ENCODE measurements around the gene TMEM168.

TMEM168 gene

DNA sequence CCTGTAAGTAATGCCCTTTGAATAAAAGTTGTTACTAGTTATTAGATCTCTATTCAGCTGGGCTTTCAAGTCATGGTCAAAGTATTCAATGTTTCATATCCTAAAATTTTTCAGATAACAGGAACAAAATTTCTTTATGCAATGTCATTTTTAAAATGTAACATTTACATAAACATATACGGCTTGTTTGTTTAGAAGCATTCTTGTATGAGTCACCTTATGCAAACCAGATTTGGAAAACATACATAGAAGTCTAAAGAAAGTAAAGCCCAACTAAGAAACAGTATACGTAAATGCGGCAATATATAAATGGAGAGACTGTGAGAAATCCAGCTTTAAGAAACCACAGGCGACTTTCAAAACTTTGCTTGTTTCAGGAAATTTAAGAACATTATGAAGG lies 10.5 kb downstream of the TMEM168 start:
- TF ChIP-seq, protein P1, sequence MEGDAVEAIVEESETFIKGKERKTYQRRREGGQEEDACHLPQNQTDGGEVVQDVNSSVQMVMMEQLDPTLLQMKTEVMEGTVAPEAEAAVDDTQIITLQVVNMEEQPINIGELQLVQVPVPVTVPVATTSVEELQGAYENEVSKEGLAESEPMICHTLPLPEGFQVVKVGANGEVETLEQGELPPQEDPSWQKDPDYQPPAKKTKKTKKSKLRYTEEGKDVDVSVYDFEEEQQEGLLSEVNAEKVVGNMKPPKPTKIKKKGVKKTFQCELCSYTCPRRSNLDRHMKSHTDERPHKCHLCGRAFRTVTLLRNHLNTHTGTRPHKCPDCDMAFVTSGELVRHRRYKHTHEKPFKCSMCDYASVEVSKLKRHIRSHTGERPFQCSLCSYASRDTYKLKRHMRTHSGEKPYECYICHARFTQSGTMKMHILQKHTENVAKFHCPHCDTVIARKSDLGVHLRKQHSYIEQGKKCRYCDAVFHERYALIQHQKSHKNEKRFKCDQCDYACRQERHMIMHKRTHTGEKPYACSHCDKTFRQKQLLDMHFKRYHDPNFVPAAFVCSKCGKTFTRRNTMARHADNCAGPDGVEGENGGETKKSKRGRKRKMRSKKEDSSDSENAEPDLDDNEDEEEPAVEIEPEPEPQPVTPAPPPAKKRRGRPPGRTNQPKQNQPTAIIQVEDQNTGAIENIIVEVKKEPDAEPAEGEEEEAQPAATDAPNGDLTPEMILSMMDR (IDR thresholded peaks at IDR 0.05), result no peak
- no peak for TF ChIP-seq ZFX (IDR thresholded peaks at IDR 0.05; ENCODE audit: borderline replicate concordance)
- H3K27ac ChIP-seq, result no peak overlapping the region

DNA sequence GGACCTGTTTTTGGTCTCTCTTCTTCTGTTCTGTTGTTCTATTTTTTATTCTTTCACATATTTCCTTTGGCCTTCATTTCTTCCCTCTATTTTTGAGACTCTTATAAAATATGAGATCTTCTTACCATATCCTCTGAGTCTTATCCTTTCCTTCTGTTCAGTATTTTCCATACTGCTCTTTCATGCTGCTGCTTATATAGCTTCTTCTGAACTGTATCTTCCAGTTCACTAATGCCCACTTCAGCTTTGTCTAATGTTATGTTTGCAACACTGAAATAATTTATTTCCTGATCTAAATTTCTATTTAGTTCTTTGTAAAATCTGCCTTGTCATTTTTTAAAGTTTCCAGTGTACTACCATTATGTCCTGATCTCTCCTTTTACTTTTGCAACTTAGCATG lies 12.8 kb downstream of the TMEM168 start:
- H3K27ac ChIP-seq, result no peak overlapping the region
- TF ChIP-seq, protein P1 (IDR thresholded peaks at IDR 0.05), result no peak
- no peak for TF ChIP-seq ZFX (IDR thresholded peaks at IDR 0.05; ENCODE audit: borderline replicate concordance)

DNA sequence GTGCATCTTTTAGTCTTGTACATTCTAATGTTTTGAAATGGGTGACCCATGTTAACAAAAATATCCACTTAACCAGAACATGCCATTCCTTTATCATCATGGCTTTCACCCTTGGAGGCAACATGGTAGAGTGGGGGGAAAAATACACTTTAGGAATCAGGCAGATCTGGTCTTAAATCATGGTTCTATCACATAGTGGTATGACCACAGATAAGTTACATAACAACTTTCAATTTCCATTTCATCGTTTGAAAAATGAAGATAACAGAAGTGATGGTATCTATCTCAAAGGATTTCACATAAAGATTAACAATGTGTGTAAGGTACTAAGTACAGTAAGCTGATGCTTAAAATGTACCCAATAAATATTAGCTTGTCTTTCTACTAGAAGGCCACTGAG lies 19.0 kb downstream of the TMEM168 start:
- TF ChIP-seq, protein P1 (IDR thresholded peaks at IDR 0.05), result no peak
- no peak for TF ChIP-seq ZFX (IDR thresholded peaks at IDR 0.05; ENCODE audit: borderline replicate concordance)
- no peak overlapping the region for H3K27ac ChIP-seq

DNA sequence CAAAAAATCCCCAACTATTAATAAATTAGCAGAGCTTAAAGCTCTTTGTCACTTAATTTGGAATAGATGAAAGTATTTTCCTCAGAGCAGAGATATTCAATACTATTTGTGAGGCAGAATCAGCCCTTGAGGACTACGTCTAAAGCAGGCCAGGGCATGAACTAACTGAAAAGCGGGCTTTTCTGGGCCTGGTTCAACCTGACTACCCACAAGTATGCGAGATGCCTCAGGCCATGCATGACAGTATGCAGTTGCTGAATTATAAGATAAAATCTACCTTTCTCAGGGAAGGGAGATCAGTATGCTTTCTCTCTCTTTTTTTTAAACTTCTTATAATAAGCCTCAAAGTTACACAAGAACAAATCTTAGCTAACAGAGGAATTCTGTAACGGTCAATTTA lies 20.1 kb downstream of the TMEM168 start:
- H3K27ac ChIP-seq, result no peak overlapping the region
- TF ChIP-seq ZFX (IDR thresholded peaks at IDR 0.05; ENCODE audit: borderline replicate concordance), result no peak
- TF ChIP-seq, protein P1 (IDR thresholded peaks at IDR 0.05), result no peak

DNA sequence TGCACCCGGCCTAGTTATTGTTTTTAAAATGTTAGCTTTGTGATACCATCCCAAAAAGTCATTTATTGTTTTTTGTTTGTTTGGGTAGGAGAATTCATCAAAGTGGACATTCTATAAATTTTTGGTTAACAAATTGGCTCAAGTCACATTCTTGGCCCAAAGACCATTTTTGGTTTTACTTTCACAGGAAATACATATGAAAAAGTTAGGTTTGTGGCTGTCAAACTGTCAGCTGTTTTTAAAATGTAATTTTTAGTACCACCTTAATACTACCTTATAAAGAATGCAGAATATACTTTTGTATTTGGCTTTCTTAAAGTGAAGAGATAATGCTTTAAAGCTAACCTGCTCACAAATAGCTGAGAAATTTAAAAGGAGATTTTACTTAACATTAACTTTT lies 25.1 kb downstream of the TMEM168 start:
- TF ChIP-seq ZFX (IDR thresholded peaks at IDR 0.05; ENCODE audit: borderline replicate concordance), result no peak
- TF ChIP-seq, protein P1 (IDR thresholded peaks at IDR 0.05), result no peak
- H3K27ac ChIP-seq, result no peak overlapping the region

DNA sequence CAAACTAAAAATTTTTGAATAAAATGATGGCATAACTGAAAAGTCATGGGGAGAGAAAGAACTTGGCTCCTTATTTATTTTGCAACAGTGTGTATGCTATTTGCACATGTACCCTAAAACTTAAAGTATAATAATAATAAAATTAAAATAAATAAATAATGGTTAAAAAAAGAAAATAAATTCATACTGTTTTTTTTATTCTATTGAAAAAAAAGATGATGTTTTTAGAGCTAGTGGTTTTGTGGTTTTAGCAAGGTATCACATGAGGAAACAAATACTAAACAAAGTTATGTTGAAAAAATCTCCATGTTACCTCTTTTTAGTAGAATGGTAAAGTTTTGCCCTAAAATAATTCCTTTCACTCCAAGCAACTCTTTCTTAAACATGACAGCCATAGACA lies 26.2 kb downstream of the TMEM168 start:
- TF ChIP-seq, protein P1 (IDR thresholded peaks at IDR 0.05), result no peak
- TF ChIP-seq ZFX (IDR thresholded peaks at IDR 0.05; ENCODE audit: borderline replicate concordance), result no peak
- H3K27ac ChIP-seq, result no peak overlapping the region

DNA sequence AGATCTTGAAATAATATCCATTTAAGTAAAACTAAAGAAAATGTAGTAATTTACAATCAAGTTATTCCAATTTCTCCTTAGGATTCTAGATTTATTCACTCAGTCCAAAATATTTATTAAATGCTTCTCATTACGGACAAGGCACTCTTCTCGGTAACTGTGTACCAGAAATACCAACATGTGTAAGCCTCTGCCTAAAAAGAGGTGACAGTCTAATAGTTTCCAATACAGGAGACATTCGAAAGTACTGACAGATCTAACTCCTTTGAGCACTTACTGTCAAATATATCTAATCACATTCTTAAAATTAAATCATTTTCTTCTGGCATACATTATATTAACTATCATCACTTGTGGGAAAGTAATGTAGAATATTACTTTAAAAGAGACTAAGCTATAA lies 26.9 kb downstream of the TMEM168 start:
- TF ChIP-seq, protein P1 (IDR thresholded peaks at IDR 0.05), result no peak
- TF ChIP-seq ZFX (IDR thresholded peaks at IDR 0.05; ENCODE audit: borderline replicate concordance), result no peak
- no peak overlapping the region for H3K27ac ChIP-seq

Measured in 22Rv1 (cell line).